ENCODE data around the gene ABCA7. TPM values are rescaled to one million over a fixed set of nuclear protein-coding genes. Genes with fewer than 3 reads are reported as not detected.

Gene ABCA7
- total and polyA plus RNA-seq, 2 of the 13 experiments (the other 11 are each of a cell fraction or from before 2014, with no cell fraction given) = 4.4 to 32.4 TPM

DNA sequence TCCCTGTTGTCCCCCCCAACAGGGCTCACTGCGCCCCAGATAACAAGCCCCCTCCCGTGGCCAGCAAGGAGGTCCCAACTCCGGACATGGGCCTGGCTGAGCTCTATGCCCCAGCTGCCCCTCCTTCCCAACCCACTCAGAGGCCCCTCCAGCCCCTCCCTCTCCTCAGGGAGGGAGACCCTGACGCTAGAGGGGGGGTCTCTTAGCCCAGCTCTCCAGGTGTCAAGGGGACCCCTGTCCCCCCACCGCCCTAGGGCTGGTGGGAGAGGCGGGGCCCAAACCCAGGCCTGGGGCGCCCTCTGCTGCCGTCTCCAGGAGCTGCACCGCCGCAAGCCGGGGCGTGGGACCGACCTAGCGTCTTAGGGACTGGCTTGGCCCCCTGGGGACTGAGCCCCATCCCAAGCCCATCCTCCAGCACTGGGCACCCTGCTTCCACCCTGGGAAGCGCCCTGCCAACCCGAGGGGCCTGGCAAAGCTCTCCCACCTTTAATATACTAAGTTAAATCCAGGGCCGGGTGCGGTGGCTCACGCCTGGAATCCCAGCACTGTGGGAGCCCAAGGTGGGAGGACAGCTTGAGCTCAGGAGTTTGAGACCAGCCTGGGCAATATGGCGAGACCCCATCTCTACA lies 38.3 kb upstream of the ABCA7 start (continued):
- TF ChIP-seq SPEN (CRISPR knock-in tag; IDR thresholded peaks at IDR 0.05; ENCODE audit: low read depth) (peak; percentile 42; the same call in 1 of the 2 replicates), EEA1 (CRISPR knock-in tag; IDR thresholded peaks at IDR 0.05; ENCODE audit: borderline replicate concordance) (no peak), ZBTB7B (CRISPR knock-in tag; IDR thresholded peaks at IDR 0.05) (peak; percentile 56; the same call in 1 of the 2 replicates), SAP130 (CRISPR knock-in tag; IDR thresholded peaks at IDR 0.05; ENCODE audit: low read depth) (no peak), JARID2 (CRISPR knock-in tag; IDR thresholded peaks at IDR 0.05; ENCODE audit: insufficient replicate concordance) (no peak), LBX2 (CRISPR knock-in tag; IDR thresholded peaks at IDR 0.05; ENCODE audit: borderline replicate concordance) (0 out of 2 replicates have a peak, but pooled peaks have one; percentile 28), ZNF512 (CRISPR knock-in tag; IDR thresholded peaks at IDR 0.05) (no peak), ZNF263 (CRISPR knock-in tag; IDR thresholded peaks at IDR 0.05) (no peak), FOXO1 (CRISPR knock-in tag; IDR thresholded peaks at IDR 0.05) (no peak), GLI4 (CRISPR knock-in tag; IDR thresholded peaks at IDR 0.05; ENCODE audit: borderline replicate concordance) (no peak), STAG1 (CRISPR knock-in tag; IDR thresholded peaks at IDR 0.05) (peak; percentile 94), GPN1 (CRISPR knock-in tag; IDR thresholded peaks at IDR 0.05; ENCODE audit: borderline replicate concordance) (no peak), CBX1 (IDR thresholded peaks at IDR 0.05; ENCODE audit: low read depth) (no peak), ZNF841 (CRISPR knock-in tag; IDR thresholded peaks at IDR 0.05; ENCODE audit: borderline replicate concordance) (no peak), ZNF18 (CRISPR knock-in tag; IDR thresholded peaks at IDR 0.05; ENCODE audit: insufficient replicate concordance) (no peak), SP5 (CRISPR knock-in tag; IDR thresholded peaks at IDR 0.05; ENCODE audit: borderline replicate concordance, low read depth) (0 out of 2 replicates have a peak, but pooled peaks have one; percentile 18), ZFP36L1 (CRISPR knock-in tag; IDR thresholded peaks at IDR 0.05) (no peak), HDAC6 (IDR thresholded peaks at IDR 0.05; ENCODE audit: low read depth, low read length) (no peak), AGO2 (optimal IDR thresholded peaks at IDR 0.05; ENCODE audit: low read depth, low read length) (no peak)
- TF ChIP-seq, protein P1, sequence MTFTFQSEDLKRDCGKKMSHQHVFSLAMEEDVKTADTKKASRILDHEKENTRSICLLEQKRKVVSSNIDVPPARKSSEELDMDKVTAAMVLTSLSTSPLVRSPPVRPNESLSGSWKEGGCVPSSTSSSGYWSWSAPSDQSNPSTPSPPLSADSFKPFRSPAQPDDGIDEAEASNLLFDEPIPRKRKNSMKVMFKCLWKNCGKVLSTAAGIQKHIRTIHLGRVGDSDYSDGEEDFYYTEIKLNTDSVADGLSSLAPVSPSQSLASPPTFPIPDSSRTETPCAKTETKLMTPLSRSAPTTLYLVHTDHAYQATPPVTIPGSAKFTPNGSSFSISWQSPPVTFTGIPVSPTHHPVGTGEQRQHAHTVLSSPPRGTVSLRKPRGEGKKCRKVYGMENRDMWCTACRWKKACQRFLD (CRISPR knock-in tag; IDR thresholded peaks at IDR 0.05; ENCODE audit: borderline replicate concordance) = no peak
- TF ChIP-seq, protein P2, sequence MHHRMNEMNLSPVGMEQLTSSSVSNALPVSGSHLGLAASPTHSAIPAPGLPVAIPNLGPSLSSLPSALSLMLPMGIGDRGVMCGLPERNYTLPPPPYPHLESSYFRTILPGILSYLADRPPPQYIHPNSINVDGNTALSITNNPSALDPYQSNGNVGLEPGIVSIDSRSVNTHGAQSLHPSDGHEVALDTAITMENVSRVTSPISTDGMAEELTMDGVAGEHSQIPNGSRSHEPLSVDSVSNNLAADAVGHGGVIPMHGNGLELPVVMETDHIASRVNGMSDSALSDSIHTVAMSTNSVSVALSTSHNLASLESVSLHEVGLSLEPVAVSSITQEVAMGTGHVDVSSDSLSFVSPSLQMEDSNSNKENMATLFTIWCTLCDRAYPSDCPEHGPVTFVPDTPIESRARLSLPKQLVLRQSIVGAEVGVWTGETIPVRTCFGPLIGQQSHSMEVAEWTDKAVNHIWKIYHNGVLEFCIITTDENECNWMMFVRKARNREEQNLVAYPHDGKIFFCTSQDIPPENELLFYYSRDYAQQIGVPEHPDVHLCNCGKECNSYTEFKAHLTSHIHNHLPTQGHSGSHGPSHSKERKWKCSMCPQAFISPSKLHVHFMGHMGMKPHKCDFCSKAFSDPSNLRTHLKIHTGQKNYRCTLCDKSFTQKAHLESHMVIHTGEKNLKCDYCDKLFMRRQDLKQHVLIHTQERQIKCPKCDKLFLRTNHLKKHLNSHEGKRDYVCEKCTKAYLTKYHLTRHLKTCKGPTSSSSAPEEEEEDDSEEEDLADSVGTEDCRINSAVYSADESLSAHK (CRISPR knock-in tag; IDR thresholded peaks at IDR 0.05; ENCODE audit: borderline replicate concordance) = no peak

Measured in HepG2 (cell line).